GM23248 (cell line): ENCODE measurements around the gene OSBPL7.

Source experiments
- EZH2 ChIP-seq: fragments of 200-600 bp; sonication (generic); IDR thresholded peaks from 2 replicates; pipeline ENCODE4 v1.6.1; 2018; ENCODE audit warnings: antibody characterized with exemption, mild to moderate bottlenecking; ENCODE audit not compliant: insufficient read depth, poor library complexity, severe bottlenecking
- EZH2phosphoT487 ChIP-seq: fragments of 200-600 bp; sonication (generic); IDR thresholded peaks from 2 replicates; pipeline ENCODE4 v1.6.1; 2018; ENCODE audit warnings: antibody characterized with exemption, moderate library complexity, mild to moderate bottlenecking, low read depth; ENCODE audit not compliant: insufficient read depth

GRCh38 chr17:47804461-47804860, 17.1 kb downstream of the OSBPL7 start:
- TF ChIP-seq EZH2phosphoT487 = no peak
- no peak for TF ChIP-seq EZH2
